NCI-H774 (cell line): ENCODE data around the gene PITPNC1.
"Not testable (repeated sequence)": the region's sequence is repeated elsewhere in the genome, so short reads cannot be mapped to it uniquely, and the experiment has no call there.

Experiments
- DNase-seq: peaks from one replicate; lab custom pipeline; 2025; lab: John Stamatoyannopoulos, UW

PITPNC1 gene

DNA sequence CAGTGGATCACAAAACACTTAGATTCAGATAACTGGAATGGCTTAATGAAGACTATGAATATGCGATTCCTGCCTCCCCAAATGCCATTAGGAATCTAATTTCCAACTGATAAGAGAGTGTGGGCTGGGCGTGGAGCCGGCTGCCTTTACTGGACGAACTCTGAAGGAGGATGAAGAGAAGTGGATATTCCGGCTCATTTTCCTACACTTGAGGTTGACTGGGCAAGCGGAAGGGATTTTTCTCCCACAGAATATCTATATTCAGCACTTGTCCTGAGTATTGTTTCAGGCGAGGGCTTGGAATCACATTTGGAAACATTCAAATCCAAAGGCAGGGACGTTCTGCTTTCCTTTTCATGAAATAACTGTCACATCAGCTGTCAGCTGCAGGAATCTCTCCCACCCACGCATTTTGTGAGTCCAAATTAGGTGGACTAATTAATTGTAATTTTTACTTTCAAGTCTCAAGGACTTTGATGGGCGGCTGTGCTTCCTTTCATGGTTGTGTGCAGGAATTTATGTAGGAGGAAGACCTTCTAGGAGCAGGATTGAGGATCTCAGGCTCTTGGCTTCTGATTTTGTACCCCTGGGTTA, 138.5 kb downstream of the PITPNC1 start:
- DNase-seq = no peak

DNA sequence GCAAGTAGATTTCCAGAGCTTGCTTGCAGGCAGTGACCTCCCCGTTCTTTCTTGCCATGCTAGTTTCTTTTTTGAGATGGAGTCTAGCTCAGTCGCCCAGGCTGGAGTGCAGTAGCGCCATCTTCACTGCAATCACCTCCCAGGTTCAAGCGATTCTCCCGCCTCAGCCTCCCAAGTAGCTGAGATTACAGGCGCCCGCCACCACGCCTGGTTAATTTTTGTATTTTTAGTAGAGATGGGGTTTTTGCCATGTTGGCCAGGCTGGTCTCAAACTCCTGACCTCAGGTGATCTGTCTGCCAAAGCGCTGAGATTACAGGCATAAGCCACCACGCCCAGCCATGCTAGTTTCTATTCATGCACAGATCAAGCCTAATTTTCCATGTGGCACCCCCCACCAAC, 139.5 kb downstream of the PITPNC1 start:
- DNase-seq = not testable (repeated sequence)

DNA sequence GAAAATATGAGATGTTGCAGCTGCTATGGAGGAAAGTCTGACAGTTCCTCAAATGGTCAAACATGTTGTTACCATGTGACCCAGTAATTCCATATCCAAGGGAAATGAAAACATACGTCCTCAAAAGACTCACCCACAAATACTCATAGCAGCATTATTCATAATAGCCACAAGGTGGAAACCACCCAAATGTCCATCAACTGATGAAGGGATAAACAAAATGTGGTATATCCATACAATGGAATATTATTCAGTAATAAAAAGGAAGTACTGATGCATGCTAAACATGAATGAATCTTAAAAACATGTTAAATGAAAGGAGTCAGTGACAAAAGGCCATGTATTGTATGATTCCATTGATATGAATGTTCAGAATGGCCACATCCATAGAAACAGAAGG, 140.2 kb downstream of the PITPNC1 start:
- no peak for DNase-seq

DNA sequence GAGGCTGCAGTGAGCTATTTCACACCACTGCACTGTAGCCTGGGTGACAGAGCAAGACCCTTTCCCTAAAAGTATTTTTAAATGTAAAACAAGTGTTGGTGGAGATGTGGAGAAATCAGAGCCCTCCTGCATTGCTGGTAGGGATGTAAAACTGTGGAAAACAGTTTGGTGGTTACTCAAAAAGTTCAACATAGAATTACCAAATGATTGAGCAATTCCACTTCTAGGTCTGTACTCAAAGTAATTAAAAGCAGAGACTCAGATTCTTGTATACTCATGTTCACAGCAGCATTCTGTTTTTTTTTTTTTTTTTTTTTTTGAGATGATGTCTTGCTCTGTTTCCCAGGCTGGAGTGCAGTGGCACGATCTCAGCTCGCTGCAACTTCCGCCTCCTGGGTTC, 141.8 kb downstream of the PITPNC1 start:
- DNase-seq = no peak

DNA sequence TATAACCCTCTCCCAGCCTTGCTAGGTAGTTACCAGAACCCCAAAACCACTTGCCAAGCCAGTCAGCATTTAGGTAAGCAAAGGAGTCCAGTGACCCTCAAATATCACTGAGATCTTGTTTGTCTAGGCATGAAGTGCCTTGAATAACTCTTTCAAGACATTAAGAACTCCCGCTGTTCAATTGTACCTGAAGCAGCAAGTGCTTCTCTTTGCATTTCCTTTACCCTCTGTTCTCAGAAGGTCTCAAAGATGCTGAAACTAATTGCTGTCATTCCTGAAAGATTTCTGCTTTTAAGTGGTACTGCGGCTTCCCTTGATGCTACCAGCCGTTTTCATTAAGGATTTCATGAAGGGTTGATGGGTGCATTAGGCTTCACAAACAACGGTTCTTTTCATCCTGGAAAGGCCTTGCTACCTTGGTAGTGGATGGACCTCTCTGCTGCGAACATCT, 142.7 kb downstream of the PITPNC1 start:
- no peak for DNase-seq

DNA sequence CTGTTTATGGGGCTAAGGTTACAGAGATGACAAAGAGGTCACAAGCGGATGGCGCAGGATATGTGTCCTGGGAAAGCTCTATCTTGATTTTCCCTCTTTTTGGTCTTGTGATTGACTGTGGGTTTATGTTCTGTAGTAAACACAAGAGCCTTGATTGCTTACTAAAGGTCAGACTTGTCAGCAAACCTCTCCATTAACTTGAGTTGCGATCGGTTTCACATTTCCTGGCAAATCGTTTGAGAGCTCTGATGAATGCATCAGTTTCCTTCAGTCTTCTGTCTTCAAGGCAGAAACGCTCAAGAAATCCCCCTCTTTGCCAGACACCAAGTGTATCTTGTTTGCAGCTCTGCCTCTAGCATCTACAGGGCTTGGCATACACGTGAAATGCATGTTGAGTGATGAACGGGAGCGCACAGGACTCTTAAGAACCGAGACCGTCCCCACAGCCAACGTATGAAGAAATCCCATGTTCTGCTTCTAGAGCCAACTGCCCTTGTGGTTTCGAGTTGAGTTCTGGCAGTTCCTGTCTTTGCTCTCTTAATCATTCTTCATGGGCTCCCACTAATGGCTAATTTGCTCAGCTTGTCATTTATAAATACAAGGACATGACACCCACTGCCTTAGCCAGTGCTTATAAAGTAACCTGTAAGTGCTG, 143.3 kb downstream of the PITPNC1 start:
- no peak for DNase-seq

DNA sequence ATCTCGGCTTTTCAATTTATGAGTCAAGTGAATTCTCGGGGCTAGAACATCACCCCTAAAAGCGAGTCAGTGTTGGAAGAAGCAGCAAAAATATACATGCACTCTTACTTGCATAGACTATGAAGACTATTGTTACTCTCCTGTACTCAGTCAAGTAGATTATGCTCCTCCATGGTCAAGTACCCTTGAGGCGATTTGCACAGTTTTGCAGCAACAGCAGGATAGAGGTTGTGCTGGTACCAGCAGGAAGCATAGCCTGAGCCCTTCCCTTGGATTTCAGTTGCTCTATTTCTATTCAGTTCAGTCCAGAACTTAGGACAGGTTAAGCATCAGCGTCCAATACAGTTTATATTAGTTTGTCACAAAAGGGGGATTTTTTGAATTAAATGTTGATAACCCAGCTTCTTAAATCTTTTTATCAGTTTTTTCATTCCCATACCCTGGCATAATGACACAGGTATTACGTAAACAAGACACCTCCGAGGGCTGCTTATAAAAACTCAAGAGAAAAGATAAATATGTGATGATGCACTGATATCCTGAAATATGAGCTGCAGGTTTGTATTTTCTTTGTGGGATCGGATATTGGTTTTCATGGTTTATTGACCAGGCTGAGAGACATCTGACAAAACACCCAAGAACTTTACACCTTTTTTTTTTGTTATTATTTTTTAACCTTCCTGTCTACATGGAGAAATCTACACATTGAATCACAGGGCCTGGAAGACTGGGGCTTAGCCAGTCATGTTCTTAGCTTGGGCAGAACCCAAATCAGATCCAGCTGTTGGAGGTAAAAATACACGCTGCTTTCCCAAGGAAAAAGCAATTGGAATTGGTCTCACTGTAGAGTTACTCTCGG, 144.1 kb downstream of the PITPNC1 start:
- no peak for DNase-seq

DNA sequence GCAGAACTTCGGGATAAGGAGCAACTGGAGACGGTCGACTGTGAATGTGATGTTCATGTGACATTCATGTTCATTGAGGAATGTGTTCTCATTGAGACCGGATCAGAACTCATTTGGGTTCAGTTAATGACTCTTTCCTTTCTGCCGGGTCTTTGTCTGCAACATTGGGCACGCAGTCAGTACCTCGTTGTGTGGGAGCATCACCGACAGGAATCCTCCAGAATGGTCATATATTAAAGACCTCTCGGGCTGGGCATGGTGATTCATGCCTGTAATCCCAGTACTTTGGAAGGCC, 144.6 kb downstream of the PITPNC1 start:
- no peak for DNase-seq

DNA sequence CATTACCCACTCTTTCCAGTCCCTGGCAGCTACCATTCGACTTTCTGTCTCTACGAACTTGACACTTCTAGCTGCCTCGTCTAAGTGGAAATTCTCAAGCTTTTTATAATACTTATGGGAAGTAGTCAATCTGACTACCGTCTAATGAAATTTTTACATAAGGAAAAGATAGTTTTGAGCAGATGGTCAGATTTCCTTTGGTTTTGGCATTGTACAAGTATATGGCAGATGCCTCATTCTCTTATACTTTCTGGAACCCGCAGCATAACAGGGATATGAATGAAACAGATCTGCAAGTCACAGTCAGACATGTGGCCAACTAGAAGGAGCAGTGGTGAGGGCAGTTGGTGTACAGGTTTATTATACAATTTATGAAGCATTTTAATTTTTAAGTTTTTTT, 146.0 kb downstream of the PITPNC1 start:
- DNase-seq = no peak

DNA sequence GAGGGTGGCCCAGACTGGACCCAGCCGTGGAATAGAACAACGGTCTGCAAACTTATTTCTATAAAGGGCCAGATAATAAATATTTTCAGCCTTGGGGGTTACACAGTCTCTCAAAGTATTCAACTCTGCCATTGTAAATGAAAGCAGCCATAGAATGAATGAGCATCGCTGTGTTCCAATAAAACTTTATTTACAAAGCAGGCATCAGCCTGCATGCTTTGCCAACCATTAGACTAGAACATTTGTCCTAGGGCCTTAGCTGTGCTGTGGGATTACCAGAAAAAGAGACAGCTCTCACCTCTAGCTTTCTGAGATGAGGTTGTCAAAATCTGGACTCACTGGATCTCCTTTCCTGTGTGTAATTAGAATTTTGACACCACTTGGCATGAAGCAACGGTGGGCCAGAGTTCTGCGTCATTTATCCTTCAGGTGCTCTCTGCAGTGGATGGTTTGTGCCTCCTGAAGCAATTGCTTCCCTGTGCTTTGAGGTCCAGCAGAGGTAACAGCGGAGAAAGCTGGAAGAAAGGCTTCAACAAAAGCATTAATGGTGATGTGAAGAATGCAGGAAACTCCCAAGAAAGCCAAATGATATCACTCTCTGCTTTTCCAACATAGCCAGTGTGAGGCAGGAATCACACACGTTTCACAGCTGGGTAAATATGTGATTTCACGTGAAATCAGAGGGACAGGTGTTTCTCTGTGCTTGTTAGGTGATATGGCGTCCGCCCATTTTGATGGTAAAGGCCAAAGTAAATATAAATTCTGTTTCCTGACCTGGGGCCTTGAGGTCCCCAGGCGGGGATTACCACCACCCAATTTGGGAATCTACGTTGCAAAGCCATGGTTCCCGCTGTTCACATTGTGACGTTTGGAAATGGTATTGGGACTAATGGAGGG, 148.4 kb downstream of the PITPNC1 start:
- peak; percentile 92 for DNase-seq

DNA sequence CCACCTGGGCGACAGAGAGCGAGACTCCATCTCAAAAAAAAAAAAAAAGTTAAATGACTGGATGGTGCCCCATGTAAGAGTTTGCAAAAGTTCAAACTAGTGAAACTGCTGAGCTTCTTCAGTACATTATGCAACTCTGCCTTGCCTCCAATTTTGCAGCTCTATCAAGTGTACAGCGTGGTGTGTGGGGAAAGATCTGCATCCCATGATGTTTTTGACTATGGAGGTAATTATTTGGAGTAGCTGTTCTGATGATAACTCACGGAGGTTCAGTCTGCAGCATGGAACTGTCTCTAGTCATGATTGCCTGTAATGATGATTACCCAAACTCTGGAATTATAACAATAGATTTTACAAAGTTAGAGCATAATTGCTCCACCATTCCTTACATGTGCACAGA, 149.6 kb downstream of the PITPNC1 start:
- no peak for DNase-seq

DNA sequence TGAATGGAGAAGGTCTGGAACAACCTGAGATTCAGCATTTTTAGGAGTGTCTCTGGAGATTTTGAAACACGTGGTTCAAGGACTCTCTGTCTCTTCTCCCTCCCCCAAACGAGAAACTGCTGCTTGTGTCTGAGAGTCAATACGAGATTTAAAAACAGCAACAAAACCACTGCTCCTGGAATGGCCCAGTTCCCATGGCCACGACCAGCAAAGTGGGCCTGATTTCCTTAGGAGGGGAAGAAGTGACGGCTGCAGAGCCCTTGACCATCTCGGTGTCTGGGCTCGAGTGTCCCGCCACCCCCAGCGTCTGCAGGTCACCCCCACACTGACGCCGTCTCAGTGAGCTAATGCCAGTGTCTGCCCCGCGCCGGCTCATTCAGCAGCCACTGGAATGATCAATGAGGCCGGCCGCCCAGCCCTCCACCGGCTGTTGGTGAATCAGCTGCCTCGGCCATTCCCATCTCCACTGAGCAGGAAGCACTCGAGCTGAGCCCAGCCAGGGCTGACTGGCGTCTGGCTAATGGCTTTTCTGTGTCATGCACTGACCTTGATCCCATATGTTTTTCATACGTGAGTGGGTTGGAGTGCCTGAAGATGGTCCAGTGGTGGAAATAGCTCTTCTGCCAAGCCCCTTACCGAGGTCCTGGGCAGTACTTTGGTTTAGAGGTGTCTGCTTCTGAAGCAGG, 151.8 kb downstream of the PITPNC1 start:
- DNase-seq = peak; percentile 93

DNA sequence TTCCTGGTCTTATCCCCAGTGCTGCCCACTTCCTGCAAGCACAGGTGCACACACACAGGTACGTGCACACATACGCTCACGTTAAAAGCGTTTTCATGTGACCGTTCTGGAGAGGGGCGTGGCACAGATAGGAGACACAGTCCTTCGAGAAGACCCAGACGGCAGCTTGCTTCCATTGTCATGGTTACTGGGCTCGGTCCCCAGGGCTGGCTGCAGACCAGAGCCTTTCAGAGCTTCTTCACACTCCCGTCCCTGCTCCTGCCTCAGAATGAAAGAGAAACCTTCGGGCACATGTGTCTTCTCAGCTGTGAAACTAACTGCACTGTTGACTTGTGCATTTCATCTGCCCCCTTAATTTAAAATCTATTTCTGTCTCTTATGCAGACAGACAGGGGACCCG, 154.2 kb downstream of the PITPNC1 start:
- peak; percentile 20 for DNase-seq

DNA sequence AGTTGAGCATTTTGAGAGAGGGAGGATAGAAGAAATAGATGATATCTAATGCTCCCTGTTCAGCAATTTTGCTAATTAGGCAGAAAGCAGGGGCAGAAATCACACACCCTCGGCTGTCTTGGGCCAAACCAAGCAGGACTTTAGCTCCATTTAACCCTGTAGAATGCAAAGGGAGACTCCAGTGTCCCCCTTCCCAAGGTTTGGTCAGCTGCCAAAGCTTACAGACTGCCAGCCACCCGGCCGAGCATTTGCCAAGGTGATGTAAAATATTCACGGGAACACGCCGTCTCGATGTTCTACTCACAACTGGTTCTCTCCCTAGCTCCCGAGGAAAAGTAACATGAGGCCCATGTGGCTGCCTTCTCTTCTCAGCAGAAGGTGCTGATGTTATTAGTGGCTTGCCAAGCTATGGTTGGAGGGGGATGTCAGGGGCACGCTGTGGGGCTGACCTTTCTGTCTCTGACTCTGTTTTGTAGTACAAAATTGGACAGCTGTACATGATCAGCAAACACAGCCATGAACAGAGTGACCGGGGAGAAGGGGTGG, 155.3 kb downstream of the PITPNC1 start:
- DNase-seq = no peak

DNA sequence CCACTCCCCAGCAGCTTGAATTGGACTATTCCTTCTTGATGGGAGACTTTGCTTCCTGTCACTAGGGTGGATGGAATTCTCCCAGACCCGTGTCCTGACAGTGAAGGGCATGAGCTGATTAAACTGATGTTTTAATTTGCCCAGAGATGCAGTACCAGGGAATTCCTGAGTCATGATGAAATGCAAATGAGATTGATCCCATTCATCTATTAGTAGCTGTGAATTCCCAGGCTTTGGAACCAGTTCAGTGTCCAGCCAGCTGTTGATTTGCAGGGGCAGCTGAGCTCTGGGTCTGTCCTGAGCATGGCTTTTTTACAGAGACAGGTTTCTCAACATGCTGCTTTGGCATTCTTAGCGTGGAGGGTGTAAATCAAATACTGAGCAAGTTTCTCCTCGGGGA, 157.9 kb downstream of the PITPNC1 start:
- no peak for DNase-seq

DNA sequence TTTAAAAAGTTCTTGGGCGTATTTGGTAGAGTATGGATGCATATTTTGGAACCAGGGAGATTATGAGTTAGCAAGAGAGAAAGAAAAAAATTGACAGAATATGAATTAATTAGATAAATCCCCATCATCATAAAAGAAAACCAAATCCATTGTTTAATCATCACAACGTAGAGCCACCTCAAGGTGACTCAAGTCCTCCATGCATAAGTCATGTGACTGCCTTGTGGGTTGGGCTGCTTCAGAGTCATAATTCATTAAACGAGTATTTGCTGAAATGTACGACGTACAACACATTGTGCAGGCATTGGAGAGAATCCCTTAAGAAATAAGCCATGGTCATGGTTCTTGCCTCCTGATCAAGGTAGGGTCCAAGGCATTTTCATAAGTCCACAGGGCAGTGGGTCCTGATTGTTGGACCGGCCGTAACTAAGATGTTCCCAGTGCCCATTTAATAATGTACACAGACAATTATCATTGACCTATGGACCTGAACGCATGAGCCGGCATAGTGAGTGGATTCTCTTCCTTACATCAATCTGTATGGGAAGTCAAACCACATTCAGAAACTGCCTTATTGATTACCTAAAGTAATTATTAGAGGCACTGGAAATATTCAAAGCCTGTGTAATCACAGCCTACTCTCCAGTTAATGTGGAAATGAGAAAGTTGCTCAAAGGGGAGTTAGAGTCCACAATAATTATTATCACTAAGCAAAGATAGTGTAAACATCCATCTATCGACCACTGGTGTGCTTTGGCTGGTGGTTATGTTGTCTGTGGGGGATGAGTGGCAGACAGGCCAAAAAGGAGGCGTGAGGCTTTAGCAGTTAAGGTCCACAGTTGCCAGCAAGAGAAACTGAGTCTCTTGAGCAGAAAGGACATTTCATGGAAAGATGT, 165.4 kb downstream of the PITPNC1 start:
- no peak for DNase-seq

DNA sequence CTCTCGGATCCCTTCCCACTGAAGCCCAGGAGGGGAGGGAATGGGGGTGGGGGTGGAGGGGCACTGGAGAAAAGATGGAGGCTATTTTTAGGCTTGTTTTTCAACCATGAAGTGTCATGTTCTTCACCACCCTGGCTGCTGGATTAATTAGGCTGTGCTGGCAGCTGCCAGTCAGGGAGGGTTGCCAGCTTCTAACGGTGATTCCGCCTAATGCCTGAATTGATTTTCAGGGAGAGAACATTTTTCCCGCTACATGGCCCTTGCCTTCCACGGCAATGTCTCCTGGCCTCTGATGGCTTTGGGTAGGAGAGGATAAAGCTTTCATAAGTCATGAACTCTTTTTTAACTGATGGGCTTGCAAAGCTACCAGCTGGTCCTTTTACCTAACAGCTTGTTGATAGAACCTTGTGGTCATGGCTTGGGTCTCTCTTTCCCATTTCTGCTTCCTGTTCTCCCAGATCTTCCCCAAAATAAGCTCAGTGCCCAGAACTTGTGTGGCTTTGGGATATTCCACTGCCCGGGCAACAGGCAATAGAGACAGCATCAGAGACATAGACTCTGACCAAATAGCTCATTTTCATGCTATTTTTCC, 167.4 kb downstream of the PITPNC1 start:
- DNase-seq = no peak

DNA sequence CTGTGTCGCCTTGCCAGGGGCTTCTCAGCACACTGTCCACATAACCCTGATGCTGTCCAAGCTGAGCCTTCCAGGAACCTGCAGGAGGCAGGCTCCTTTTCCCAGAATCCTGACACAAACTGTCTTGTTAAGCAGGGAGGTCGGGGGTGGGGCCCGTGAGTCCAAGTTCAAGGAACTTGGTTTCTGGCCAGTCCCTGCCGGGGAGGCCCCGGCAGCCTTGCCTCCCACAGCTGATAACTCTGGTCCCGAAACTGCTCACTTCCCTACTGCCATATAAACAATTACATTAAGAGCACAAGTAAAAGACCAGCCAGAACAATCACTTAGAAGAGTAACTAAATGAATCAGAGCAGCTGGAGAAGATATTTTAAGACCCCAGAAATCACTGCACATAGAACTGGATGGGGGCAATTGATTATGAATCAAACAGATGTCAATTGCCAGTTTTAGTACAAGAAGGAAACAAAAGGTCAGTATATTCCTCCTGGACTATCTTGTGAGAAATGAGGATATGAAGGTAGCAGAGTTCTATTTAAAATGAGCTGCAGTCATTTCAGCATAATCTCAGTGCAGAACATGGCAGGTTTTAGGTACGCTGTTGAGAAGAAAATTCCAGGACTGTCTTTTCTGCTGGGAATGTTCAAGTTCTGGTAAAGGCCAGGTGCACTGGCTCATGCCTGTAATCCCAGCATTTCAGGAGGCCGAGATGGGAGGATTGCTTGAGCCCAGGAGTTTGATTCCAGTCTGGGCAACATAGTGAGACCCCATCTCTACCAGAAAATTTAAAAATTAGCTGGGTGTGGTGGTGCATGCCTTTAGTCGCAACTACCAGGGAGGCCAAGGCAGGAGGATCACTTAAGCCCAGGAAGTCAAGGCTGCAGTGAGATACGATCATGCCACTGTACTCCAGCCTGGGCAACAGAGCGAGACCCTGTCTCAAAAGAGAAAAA, 169.8 kb downstream of the PITPNC1 start:
- no peak for DNase-seq

DNA sequence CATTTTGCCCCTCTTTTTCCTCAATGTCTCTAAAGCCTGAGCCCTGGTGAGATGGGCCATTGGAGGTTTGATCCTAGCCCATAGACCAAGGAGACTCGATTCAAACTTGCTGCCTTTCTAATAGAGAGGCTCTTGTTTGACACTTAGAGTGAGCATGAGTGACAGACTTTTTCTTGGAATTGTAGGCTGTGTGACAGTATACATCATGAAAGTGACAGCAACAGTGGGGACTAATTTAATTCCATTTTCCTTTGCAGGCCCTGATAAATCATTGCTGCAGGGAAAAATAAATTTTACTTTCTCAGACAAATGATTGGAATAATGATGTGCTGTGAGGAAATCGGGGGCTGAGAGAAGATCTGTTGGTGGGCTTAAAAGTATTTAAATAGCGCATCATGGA, 171.6 kb downstream of the PITPNC1 start:
- DNase-seq = no peak
